SK-N-SH treated with all-trans-retinoic acid at 6 μM for 48 hours (cell line): ENCODE data around the gene CD8B.

ENCODE experiments used
- ARNTL ChIP-seq: fragments of 450-650 bp; formaldehyde crosslinking; IDR thresholded peaks from 2 replicates; pipeline ENCODE4 v1.5.0; 2020; ENCODE audit warnings: low read depth, mild to moderate bottlenecking, moderate library complexity, borderline replicate concordance
- BACH2 ChIP-seq: fragments of 250-450 bp; sonication (Bioruptor Pico); IDR thresholded peaks from 2 replicates; pipeline ENCODE4 v1.9.0; 2021; ENCODE audit warnings: mild to moderate bottlenecking, borderline replicate concordance
- CREB5 ChIP-seq: fragments of 250-450 bp; sonication (Bioruptor Pico); IDR thresholded peaks from 2 replicates; pipeline ENCODE4 v1.5.1; 2020; ENCODE audit warnings: low read depth, mild to moderate bottlenecking, moderate library complexity
- ESRRG ChIP-seq: fragments of 250-450 bp; sonication (Bioruptor Pico); IDR thresholded peaks from 2 replicates; pipeline ENCODE4 v1.6.1; 2021; ENCODE audit warnings: mild to moderate bottlenecking
- GLIS3 ChIP-seq: fragments of 250-450 bp; sonication (Bioruptor Pico); IDR thresholded peaks from 2 replicates; pipeline ENCODE4 v1.5.0; 2020; ENCODE audit warnings: mild to moderate bottlenecking, moderate library complexity
- ISL1 ChIP-seq: fragments of 250-450 bp; sonication (Bioruptor Pico); IDR thresholded peaks from 2 replicates; pipeline ENCODE4 v2.1.2; 2022; ENCODE audit warnings: mild to moderate bottlenecking, moderate library complexity
- OSR1 ChIP-seq: fragments of 250-450 bp; sonication (Bioruptor Pico); IDR thresholded peaks from 2 replicates; pipeline ENCODE4 v1.8.0; 2022; ENCODE audit warnings: moderate library complexity, mild to moderate bottlenecking, inconsistent platforms
- RARB ChIP-seq: fragments of 250-450 bp; sonication (Bioruptor Pico); IDR thresholded peaks from 2 replicates; pipeline ENCODE4 v1.8.0; 2021; ENCODE audit warnings: mild to moderate bottlenecking, moderate library complexity
- TOX ChIP-seq: fragments of 250-450 bp; sonication (Bioruptor Pico); IDR thresholded peaks from 2 replicates; pipeline ENCODE4 v1.8.0; 2021; ENCODE audit warnings: mild to moderate bottlenecking, moderate library complexity, borderline replicate concordance
- ZC3H10 ChIP-seq: fragments of 250-450 bp; sonication (Bioruptor Pico); IDR thresholded peaks from 2 replicates; pipeline ENCODE4 v1.5.1; 2021; ENCODE audit warnings: mild to moderate bottlenecking, moderate library complexity
- ZFP3 ChIP-seq: fragments of 250-450 bp; sonication (Bioruptor Pico); IDR thresholded peaks from 2 replicates; pipeline ENCODE4 v1.5.0; 2020; ENCODE audit warnings: mild to moderate bottlenecking, moderate library complexity
- ZFP30 ChIP-seq: fragments of 450-650 bp; formaldehyde crosslinking; IDR thresholded peaks from 2 replicates; pipeline ENCODE4 v1.5.0; 2022; ENCODE audit warnings: mild to moderate bottlenecking, moderate library complexity
- ZNF565 ChIP-seq: fragments of 450-650 bp; formaldehyde crosslinking; conservative IDR thresholded peaks from 2 replicates; pipeline ENCODE4 v1.5.0; 2020; ENCODE audit warnings: low read depth, mild to moderate bottlenecking, moderate library complexity

GRCh38 chr2:86787736-86788135 is 74.0 kb downstream of the CD8B start:
- TF ChIP-seq ZFP3 (CRISPR knock-in tag) = no peak
- no peak for TF ChIP-seq ARNTL
- TF ChIP-seq BACH2 = no peak
- no peak for TF ChIP-seq CREB5 (CRISPR knock-in tag)
- TF ChIP-seq ESRRG (CRISPR knock-in tag) = no peak
- TF ChIP-seq ZC3H10 (CRISPR knock-in tag) = no peak
- no peak for TF ChIP-seq RARB (CRISPR knock-in tag)
- TF ChIP-seq GLIS3 = no peak
- no peak for TF ChIP-seq ZFP30 (CRISPR knock-in tag)
- no peak for TF ChIP-seq ZNF565 (CRISPR knock-in tag)
- TF ChIP-seq ISL1 (CRISPR knock-in tag) = no peak
- no peak for TF ChIP-seq OSR1 (CRISPR knock-in tag)
- no peak for TF ChIP-seq TOX
